ENCODE measurements around the gene FOXC2. TPM values are rescaled to one million over a fixed set of nuclear protein-coding genes. Genes with fewer than 3 reads are reported as not detected.

Gene FOXC2
- polyA plus RNA-seq, 4 donors, result 50.1 to 55.3 (median 52.2) TPM

DNA sequence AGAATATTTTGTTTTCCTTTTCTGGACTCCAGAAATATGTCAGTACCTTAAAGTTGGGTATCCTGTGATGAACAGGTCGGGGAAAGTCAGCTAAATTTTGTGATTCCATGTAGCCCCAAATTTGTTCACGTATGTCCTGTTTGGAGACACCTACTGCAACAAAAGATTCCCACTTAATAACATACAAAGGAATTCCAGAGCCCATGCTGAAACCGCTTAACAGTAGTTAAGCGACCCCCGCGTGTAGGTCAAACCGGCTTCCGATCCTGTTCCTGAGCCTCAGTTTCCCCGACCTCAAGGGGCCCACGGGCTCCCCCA, 12.1 kb upstream of the FOXC2 start:
- no peak for DNase-seq (ENCODE audit: low read depth in 4 of 4, low spot score in 3 of 4)

DNA sequence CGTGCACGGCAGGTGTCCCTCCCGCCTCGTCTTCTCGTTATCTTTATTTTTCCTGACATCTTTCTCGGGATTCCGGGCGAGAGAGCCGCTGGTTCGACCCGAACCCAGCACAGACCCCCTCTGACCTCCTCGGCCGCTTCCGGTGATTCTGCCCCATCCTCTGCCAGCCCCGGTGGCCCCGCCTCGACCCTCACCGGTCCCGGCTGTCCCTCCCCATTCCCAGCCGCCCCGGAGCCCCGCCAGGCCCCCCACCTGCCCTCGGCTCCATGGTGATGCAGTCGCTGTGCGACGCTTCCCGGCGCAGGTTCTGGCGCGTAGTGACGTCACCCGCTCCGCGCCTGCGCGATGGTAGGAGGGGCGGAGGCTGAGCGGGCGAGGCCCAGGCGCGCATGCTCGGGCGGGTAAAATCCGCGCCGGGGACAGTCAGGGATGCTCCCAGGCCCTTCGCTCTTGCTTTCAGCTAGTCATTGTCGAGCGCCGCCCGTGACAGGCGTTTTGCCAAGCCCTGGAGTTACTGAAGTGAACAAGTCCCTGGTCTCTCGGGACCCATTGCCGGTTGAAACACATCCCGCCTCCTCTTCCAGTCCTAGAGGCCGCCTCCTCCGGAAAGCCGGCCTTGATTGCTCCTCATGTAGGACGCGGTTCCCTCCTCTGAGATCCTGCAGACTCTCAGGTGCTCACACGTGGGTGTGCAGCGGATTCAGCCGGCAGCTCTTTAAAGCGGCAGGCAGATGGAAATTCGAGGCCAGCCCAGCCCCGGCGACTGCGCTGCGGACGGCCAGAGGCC, 11.5 kb upstream of the FOXC2 start, which contains the start of gene MTHFSD:
MTHFSD (minus strand) TSS at position 319 of the 787 bp plus-strand sequence; CDS start at position 268, 51 bp downstream.
- peak; percentile 85 to 91 (median 90) for DNase-seq (ENCODE audit: low read depth in 4 of 4, low spot score in 3 of 4)

DNA sequence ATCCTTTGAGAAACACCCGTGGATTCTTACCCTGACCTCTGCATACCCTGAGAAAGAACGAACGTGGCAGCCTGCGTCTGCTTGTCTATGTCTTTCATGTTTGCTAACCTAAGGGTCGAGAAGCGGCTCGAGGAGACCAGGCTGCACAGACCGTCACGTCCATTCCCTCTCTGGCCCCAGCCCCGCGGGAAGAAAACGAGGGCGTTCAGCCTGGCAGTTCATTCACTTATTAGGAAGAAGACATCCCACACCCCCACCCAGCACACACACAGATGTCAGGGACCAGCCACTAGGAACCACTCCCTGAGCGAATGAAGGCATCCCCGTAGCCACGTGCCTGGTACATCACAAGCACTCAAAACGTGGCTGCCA, 10.9 kb upstream of the FOXC2 start:
- no peak for DNase-seq (ENCODE audit: low read depth in 4 of 4, low spot score in 3 of 4)

DNA sequence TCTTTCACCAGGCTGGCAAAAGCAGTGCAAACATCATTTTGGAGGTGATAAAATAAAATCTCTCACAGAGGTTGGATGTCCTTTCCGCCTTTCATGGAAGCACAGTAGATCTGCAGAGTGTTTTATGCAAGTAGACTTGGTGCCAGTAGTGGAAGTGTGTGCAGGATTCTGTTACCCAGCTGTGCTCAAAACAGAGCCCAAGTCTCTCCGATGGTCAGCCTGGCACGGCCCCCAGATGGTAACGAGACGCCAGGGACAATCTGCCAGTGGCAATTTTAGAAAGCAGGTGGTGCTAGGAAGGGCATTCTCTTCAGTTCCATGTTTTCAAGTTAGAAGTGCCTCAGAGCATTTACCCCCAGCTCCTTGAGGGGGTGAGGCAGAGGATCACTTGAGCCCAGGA, 10.1 kb upstream of the FOXC2 start:
- DNase-seq (ENCODE audit: low read depth in 4 of 4, low spot score in 3 of 4), result no peak

DNA sequence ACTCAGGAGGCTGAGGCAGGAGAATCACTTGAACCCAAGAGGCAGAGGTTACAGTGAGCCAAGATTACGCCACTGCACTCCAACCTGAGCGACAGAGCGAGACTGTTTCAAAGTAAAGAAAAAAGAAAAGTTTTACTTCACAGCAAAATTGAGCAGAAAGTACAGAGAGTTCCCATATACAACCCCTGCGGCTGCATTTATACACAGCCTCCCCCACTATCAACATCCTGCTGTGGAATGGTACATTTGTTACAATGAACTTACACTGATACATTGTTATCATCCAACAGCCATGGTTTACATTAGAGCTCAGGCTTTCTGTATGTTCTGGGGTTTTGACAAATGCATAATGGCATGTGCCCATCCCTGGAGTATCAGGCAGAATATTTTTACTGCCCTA, 9.0 kb upstream of the FOXC2 start:
- DNase-seq (ENCODE audit: low read depth in 4 of 4, low spot score in 3 of 4), result no peak

DNA sequence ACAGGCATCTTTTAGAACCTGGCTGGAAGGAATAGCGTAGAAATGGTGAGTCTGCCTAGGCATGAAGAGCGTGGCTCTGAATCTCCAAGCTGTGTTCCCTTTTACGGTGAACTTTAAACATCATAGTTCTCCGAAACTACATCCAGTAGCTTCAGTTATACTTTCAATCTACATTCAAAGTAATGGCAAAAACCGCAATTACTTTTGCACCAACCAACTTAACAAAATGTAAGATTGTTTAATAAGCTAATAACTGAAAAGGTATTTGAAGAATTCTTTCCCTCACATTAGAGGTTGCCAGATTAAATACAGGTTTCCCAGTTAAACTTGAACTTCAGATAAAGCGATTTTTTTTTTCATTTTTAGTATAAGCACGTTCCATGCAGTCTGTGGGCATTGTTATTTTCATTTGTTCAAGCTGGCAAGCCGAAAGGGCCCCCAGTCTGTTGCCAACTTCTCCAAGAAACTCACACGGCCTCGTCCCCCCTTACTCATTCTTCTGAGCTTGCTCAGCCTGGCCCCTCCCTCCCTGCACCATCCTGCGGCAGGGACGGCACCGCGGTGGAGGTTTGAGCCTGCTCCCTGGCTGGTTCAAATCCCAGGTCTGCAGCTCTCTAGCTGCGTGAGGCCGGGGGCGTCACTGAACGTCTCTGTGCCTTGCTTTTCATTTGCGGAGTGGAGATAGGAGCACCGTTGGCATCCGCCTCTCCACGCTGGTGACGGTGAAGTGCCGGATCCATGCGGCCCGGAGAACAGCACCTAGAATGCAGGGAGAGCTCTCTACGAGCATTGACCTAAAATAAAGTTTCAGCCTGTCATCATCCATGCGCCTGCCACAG, 8.1 kb upstream of the FOXC2 start:
- no peak for DNase-seq (ENCODE audit: low read depth in 4 of 4, low spot score in 3 of 4)

DNA sequence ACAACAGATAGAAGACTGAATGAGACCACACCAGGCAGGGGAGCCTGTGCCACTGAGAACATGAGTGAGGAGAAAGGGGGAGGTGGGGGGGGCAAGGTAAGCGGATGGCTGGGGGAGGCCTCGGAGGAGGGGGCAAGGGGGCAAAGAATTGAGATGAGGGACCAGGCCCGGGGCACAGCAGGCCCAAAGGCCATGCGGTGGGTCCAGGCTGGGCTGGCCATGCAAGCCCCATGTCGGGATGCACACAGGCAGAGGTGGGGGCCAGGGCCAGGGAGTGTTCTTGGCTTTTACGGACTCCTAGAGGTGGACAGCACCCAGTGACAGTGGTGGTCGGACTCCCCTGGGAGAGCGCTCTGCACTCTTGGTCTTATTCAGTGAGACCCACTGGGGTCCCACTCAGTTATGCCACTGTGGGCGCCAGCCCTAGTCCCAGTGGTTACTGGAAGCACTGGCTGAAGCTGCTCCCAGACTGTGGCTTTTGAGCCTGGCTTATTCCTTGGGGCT, 6.8 kb upstream of the FOXC2 start:
- DNase-seq (ENCODE audit: low read depth in 4 of 4, low spot score in 3 of 4), result no peak

DNA sequence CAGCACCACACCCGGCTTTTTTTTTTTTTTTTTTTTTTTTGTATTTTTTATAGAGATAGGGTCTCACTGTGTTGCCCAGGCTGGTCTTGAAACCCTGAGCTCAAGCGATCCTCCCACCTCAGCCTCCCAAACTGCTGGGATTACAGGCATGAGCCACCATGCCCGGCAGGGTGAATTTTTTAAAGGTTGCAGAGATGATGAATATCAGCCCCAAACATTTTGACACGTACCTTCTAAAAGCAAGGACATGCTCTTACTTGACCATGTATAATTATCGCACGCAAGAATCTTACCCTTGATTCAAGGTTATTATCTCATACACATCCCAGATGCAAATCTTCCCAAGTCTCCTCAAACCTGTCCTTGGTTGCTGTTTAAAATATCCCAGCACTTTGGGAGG, 4.3 kb upstream of the FOXC2 start:
- no peak for DNase-seq (ENCODE audit: low read depth in 4 of 4, low spot score in 3 of 4)

DNA sequence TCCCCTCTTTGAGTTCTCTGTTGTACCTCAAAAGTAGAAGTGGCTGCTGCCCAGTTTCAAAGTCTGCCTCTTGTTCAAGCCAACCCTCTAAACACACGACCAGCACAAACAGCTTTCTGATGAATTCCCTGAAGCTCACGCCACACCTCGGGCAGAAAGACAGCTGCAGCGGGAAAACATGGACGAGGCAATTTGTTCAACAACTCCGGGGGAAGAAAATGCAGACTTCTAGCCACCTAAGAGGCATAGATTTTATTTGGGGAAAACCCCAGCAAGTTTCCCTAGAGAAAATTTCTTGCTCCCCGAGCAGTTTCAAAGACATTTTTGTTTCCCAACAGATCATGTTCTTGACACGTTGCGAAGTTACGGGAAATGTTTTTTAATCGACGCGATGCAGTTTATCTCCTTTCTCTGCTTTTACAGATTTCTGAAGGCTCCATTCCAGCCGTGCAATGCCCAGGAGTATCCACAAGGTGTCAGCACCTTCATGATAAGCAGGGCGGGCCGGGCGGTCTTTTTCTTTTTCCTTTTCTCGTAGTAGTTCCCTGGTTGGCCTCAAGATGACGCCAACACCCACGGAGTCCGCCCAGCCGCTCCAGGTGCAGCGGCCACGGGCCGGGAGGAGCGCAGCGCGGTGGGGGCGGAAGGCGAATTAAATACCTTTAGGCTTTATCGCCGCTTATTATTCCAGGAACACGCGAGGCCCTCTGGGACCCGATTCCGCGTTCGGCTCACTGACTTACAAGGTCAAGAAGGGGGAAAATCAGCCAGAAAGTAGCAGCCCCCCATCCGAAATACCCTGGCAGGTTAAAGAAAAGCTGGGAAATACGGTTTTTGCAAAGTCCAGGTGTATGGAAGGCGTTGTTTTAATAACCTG, 2.9 kb upstream of the FOXC2 start:
- DNase-seq (ENCODE audit: low read depth in 4 of 4, low spot score in 3 of 4), result peak; percentile 86 to 92 (median 89)

DNA sequence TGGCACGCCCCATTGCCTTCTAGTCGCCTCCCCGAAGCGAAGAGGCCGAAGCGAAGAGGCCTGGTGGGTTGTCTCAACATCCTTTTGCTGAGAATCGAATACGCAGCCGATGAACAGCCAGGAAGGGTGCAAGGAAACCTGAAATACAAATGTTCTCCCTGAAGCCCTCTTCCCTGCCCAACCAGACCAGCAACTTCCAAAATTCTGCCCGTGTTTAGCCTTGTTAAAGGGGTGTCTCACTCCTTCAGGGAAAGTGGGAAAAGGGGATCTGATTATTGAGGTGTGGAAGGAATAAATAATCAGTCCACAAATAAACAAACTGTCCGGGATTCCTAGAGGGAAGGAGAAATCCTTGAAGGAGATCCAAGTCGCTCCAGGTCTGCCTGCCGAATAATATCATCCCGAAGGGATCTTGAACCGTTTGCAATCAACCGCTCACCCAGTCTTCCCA, 1.4 kb upstream of the FOXC2 start:
- no peak for DNase-seq (ENCODE audit: low read depth in 4 of 4, low spot score in 3 of 4)

DNA sequence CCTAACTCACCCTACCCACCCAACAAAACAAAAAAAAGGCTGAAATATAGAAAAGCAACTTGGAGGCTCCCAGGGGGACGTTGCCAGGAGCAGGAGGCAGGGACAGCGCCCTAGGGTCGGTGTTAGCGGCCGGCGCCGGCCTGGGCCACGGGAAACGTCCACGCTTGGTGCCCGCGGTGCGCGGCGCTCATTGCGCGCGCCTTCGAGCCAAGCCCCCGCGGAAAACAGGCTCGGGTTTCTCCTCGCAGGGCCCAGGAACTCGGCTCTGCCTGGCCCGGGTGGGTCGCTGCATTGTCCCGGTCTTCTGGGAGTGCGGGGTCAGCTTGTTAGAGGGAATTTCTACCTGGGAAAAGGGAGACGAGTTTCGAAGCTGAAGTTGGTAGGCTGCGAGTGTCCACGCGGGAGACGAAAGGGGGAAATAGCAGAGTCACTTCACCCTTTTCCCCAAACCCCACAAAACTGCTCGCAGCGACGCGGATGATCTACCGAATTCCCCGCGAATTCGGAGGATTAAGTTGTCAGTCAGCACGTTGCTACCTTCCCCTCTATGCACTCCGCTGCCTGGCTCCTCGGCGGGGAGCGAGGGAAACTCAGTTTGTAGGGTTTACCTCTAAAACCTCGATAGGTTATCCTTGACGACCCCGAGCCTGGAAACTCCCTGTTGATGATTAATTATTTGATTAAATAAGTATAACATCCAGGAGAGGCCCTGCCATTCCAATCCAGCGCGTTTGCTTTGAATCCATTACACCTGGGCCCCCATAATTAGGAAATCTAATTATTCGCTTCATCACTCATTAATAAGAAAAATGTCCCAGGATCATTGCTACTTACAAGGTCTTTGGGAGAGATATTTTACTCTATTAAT, 751 bp upstream of the FOXC2 start:
- no peak for DNase-seq (ENCODE audit: low read depth in 4 of 4, low spot score in 3 of 4)

DNA sequence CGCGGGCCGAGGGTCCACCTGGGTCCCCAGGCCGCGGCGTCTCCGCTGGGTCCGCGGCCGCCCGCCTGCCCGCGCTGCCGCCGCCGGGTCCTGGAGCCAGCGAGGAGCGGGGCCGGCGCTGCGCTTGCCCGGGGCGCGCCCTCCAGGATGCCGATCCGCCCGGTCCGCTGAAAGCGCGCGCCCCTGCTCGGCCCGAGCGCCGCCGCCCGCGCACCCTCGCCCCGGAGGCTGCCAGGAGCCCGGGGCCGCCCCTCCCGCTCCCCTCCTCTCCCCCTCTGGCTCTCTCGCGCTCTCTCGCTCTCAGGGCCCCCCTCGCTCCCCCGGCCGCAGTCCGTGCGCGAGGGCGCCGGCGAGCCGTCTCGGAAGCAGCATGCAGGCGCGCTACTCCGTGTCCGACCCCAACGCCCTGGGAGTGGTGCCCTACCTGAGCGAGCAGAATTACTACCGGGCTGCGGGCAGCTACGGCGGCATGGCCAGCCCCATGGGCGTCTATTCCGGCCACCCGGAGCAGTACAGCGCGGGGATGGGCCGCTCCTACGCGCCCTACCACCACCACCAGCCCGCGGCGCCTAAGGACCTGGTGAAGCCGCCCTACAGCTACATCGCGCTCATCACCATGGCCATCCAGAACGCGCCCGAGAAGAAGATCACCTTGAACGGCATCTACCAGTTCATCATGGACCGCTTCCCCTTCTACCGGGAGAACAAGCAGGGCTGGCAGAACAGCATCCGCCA, 504 bp downstream of the FOXC2 start:
- DNase-seq (ENCODE audit: low read depth in 4 of 4, low spot score in 3 of 4), result no peak

DNA sequence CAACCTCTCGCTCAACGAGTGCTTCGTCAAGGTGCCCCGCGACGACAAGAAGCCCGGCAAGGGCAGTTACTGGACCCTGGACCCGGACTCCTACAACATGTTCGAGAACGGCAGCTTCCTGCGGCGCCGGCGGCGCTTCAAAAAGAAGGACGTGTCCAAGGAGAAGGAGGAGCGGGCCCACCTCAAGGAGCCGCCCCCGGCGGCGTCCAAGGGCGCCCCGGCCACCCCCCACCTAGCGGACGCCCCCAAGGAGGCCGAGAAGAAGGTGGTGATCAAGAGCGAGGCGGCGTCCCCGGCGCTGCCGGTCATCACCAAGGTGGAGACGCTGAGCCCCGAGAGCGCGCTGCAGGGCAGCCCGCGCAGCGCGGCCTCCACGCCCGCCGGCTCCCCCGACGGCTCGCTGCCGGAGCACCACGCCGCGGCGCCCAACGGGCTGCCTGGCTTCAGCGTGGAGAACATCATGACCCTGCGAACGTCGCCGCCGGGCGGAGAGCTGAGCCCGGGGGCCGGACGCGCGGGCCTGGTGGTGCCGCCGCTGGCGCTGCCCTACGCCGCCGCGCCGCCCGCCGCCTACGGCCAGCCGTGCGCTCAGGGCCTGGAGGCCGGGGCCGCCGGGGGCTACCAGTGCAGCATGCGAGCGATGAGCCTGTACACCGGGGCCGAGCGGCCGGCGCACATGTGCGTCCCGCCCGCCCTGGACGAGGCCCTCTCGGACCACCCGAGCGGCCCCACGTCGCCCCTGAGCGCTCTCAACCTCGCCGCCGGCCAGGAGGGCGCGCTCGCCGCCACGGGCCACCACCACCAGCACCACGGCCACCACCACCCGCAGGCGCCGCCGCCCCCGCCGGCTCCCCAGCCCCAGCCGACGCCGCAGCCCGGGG, 1.3 kb downstream of the FOXC2 start:
- no peak for DNase-seq (ENCODE audit: low read depth in 4 of 4, low spot score in 3 of 4)

DNA sequence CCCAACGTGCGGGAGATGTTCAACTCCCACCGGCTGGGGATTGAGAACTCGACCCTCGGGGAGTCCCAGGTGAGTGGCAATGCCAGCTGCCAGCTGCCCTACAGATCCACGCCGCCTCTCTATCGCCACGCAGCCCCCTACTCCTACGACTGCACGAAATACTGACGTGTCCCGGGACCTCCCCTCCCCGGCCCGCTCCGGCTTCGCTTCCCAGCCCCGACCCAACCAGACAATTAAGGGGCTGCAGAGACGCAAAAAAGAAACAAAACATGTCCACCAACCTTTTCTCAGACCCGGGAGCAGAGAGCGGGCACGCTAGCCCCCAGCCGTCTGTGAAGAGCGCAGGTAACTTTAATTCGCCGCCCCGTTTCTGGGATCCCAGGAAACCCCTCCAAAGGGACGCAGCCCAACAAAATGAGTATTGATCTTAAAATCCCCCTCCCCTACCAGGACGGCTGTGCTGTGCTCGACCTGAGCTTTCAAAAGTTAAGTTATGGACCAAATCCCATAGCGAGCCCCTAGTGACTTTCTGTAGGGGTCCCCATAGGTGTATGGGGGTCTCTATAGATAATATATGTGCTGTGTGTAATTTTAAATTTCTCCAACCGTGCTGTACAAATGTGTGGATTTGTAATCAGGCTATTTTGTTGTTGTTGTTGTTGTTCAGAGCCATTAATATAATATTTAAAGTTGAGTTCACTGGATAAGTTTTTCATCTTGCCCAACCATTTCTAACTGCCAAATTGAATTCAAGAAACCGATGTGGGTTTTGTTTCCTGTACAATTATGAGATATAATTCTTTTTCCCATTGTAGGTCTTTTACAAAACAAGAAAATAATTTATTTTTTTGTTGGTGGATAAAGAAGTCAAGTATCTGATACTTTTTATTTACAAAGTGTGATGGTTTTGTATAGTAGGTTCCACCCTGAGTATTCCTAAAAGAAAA, 2.3 kb downstream of the FOXC2 start:
- no peak for DNase-seq (ENCODE audit: low read depth in 4 of 4, low spot score in 3 of 4)

DNA sequence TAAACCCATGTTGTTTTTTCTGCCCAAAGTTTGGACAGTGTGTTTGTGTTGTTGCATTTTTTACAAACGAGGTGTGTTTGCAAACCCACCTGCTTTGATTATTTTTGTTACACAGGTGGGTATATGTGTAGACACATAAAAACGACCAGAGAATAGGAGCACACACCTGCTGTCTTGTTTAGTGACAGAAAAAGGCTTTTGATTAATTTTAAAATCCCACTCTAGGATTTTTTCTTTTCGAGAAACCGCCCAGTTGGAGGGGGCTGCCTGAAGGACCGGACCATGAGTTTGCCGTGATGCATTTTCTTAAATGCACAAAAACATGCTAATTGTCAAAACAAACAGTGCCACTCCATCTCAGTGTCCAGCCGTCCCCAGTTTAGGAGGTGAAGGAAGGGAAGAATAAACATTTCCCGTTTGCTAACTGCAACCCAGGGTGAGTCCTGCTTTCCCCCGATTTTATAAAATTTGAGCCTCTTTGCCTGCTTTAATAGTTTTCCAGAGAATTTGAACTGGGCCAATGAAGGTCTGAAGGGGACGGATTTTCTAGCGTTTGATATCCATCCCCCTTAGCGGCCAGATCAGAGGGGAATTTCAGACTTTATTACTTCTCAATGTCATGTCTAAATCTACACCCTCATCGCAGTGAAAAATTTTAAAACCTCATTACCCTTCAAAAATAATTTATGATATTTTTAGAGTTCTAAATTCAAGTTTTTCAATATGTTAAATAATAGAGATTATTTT, 3.2 kb downstream of the FOXC2 start:
- no peak for DNase-seq (ENCODE audit: low read depth in 4 of 4, low spot score in 3 of 4)
